LNCAP (cell line): Measurements from ENCODE around the gene LZIC.

Experiments used
- TF ChIP-seq, protein P1 (sequence below): fragments of 450-650 bp; IDR thresholded peaks from 2 replicates; pipeline ENCODE4 v1.5.1; 2017; ENCODE audit warnings: mild to moderate bottlenecking

Gene LZIC

DNA sequence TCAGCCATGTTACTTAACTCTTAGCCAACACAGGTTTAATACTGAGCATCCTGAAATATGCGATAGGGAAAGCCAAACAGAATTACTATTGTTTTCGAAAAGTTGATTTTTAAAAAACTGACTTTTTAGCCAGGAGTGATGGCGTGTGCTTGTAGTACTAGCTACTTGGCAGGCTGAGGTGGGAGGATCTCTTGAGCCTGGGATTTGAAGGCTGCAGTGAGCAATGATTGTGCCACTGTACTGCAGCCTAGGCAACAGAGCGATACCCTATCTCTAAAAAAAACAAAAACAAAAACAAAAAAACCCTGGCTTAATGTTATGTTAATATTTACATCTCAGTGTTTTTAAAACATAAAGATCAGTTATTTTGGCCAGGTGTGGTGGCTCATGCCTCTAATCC lies 16.8 kb upstream of the LZIC start:
- TF ChIP-seq, protein P1, sequence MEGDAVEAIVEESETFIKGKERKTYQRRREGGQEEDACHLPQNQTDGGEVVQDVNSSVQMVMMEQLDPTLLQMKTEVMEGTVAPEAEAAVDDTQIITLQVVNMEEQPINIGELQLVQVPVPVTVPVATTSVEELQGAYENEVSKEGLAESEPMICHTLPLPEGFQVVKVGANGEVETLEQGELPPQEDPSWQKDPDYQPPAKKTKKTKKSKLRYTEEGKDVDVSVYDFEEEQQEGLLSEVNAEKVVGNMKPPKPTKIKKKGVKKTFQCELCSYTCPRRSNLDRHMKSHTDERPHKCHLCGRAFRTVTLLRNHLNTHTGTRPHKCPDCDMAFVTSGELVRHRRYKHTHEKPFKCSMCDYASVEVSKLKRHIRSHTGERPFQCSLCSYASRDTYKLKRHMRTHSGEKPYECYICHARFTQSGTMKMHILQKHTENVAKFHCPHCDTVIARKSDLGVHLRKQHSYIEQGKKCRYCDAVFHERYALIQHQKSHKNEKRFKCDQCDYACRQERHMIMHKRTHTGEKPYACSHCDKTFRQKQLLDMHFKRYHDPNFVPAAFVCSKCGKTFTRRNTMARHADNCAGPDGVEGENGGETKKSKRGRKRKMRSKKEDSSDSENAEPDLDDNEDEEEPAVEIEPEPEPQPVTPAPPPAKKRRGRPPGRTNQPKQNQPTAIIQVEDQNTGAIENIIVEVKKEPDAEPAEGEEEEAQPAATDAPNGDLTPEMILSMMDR: no peak

DNA sequence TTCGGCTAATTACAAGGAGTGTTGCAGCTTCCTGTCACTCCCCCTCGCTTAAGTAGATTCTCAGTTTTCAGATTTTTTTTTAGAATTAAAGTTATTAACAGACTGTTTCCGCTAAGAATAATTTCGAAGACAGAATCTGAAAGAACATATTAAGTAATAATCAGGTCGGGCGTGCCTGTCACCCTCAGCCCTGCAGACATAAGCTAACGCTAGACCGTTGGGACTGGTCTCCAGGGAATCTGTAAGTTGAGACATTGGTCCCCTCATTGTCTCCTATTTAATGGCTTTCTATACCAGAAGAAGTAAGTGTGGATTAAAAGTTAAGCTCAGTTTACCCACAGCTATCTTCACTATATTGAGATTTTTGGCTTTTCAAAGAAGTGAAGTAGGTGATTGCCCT lies 14.5 kb upstream of the LZIC start:
- TF ChIP-seq, protein P1: no peak

DNA sequence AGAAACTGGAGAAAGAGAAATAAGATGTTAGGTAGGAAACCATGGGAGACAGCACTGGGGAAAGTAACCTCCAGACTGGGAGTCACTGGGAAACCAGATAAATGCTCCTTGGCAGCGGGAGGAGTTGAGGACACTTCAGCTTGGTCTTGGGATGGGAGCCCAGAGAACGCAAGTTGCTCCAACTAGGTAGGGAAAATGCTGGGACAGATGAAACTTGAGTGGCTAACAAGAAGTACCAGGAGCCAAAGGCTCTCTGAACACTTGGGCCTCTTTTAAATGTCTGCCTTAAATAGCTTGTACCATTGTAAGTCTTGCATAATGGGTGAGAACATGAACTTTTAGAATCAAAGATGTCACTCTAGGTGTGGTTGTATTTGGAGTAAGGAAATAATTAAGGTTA lies 3.1 kb upstream of the LZIC start:
- TF ChIP-seq, protein P1: no peak

DNA sequence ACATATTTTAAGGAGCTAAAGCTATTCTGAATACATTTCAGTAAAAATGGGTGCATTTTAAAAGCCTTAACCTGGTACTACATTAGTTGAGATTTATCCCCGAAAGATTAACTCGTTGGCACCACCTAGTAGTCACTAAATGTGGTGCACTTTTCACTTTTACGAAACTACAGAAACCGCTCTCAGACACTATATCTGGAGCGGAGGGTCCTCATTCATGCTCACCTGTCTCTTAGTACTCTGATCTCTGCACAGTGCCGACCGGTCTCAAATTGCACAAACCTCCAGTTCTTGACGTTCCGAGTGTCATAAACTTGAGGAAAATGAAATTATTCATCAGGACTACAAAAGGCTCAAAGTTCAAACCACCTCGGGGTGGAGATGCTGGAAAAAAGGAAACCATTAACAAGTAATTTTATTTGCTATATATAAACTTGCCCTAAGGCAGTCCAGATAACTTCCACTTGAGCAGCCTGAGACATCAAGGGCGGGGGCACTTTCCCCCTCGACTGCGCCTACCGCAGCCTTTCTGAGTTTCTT lies 722 bp downstream of the LZIC start:
- TF ChIP-seq, protein P1: peak; percentile 57

DNA sequence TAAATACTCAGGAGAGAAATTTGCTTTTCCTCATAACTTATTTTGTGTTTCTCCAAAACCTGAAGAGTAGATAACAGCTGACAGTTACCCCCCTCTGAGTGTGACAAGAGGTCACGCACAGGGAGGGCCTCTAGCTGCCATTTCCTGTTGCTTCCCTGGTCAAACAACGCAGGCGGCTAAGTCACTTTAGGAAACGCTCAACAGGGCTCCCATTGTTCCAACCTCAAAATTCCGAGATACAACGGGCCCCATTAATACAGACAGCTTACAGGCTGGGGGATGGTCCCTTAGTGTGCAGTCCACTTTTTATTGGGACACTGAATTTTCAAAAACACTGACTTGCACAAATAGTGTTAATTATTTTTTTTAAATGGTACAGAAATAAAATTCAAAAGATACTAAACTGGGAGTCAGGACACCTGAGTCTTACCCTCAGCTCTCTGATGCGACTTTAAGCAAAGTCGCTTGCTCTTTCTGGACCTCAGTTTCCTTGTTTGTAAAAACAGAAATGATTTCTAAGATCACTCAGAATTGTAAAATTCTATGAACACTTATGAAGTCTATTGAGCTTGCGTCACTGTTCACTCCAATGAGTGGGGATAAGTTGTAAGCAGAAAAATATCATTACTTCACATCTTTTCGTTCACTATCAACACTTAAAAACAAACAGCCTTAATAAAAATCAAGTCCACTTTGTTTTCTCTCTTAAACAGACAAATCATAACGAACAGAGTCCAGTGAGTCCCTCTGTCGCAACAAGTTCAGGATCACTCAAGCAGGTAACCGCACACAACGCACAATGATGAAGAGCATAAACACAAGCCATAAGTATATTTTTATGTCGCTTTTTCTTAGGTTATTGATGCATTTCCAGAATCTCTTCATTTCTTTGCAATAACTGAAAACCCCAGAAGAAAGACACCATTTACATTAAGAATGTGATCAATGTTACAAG lies 13.5 kb downstream of the LZIC start:
- TF ChIP-seq, protein P1: no peak

DNA sequence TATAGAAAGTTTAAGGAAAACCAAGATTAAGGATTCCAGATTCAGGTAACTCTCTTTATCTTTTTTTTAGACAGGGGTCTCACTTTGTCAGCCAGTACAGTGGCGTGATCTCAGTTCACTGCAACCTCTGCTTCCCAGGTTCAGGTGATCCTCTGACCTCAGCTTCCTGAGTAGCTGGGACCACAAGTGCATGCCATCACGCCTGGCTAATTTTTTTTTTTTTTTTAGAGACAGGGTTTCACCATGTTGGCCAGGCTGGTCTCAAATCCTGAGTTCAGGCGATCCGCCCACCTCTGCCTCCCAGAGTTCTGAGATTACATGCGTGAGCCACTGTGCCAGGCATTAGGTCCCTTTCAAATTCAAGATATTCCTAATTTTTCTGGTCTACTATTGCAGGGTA lies 15.9 kb downstream of the LZIC start:
- TF ChIP-seq, protein P1: no peak

DNA sequence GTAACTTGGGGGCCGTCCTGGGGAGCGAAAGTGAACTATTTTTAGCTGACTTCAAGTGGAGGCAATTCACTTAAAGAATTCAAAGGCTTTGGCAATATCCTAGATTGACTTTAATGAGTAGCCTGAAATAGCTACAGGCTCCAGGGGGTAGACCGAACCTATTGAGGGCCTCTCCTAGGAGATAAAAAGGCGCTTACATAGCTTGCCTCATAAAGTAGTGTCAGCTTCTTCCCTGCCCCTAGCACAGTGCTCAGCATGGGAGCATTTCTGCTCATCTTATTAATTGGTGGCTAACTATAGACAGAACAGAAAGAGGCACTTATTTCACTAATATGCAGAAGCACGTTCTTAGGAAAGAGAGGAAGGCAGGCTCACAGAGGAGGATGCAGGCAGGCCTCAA lies 20.8 kb downstream of the LZIC start:
- TF ChIP-seq, protein P1: no peak
